DMS53 (cell line): ENCODE measurements around the gene SPACA5.
"Not testable (repeated sequence)": the region's sequence is repeated elsewhere in the genome, so short reads cannot be mapped to it uniquely, and the experiment has no call there.

ENCODE experiments used
- DNase-seq: peaks from one replicate; lab custom pipeline; 2025; lab: John Stamatoyannopoulos, UW

The SPACA5 gene

DNA sequence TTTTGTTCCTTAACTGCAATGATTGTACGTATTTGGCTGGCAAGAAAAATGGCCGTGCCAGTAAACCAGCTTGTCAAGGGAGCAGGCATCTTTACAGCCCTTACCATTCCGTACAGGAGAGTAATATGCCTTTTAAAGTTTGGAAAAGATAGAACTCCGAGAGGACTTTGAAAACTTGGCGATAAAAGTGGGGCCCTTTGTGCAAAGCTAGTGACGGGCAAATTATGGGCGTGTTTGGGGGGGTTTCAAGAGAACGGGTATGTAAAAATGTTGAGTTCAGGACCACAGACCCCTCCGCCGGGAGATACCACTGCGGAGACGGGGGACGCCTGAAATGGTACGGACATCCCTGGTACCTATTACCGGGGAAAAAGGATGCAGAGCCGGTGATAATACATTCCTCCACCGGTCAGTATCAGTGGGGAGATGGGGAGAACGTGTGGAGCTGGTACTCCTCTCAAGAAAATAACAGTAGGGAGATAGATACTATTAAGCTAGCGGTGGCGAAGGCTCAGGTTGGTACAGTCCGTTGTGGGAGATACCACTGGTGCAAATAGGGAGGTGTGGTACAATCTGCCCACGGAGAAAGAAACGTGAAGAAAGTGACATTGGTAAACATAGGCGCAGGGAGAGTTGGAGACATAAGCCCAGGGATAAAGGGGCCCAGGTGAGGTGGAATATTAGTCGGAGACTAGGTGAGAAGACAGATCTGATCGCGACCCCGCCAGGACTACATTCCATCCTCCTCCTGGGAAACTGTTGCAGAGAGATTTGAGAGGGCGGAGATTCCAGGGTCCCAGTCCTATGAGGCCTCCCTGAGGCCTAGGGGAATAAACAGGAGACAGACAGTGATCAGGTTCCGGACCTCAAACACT is 14.5 kb downstream of the SPACA5 start:
- peak; percentile 92 for DNase-seq

DNA sequence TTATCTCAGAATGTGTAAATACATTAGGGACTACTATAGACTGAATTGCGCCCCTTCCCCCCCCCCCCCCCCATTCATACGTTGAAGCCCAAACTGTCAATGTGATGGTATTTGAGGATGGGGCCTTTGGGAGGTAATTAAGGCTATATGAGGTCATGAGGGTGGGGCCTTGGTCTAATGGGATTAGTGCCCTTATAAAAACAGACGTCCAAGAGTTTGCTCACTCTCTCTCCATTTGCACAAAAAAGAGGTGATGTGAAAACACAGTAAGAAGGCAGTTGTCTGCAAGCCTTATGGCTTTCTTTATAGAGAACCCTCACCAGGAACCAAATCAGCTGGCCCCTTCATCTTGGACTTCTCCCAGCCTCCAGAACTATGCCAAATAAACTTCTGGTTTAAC is 15.3 kb downstream of the SPACA5 start:
- no peak for DNase-seq

DNA sequence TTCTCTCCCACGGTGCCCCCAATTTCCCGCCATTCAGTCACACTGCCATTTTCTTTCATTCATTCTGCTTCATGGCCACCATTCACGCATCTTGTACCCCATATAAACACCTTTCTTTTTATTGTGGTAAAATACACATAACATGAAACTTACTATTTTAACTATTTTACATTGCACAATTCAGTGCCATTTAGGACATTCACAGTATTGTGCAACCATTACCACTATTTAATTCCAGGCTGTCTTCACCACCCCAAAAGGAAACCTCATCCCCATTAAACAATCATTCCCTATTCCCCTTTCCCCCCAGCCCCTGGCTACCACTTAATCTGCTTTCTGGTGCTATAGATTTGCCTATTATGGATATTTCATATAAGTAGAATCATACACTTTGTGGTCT is 15.9 kb downstream of the SPACA5 start:
- no peak for DNase-seq

DNA sequence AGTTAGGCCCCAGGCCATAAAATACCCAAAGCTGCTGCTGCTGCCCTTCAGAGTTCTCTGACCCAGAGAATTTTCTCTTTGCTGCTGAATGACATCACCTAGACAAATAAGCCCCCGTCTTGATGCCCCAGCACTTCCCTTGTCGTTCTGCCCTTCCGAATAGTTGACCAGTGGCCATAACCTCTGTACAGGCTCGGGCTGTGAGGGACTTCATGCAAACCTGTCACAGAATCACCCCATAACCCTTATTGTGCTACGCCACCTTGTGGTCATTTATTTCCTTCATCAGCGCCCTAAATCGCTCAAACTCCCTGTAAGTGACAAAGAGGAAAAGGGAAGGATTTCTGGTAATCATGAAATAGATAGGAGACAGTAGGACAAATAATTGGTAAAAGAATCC is 18.8 kb downstream of the SPACA5 start:
- DNase-seq = peak; percentile 85

DNA sequence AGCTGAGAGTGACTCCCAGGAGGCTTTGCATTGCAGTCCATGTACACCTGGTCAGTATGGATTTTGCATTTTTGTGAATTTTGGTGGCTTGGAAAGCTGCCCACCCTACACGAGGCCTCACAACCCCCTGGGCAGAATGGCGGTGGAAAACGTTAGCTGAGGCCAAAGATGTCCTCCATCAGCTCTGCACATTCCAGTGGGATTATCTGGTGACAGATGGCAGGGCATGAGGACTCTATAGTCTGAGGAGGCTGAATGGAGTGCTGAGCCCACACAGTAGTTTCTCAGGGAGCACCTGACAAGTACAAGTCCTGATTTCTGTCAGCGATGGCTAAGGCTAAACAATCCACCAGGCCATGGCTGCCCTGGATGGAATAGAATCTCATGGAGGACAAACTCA is 20.8 kb downstream of the SPACA5 start:
- not testable (repeated sequence) for DNase-seq

DNA sequence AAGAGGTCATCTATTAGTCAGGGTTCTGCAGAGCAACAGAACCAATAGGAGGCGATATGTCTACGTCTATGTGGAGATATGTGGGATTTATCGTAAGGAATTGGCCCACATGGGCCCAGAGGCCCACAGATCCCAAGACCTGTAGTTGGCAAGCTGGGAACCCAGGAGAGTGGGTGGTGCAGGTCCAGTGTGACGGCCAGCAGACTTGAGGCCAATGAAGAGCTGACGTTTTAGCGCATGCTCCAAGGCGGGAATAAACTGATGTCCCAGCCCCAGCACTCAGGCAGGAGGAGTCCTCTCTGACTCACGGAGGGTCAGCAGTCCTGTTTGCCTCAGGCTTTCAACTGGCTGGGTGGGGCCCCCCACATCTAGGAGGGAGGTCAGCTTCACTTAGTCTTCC is 21.3 kb downstream of the SPACA5 start:
- DNase-seq = no peak

DNA sequence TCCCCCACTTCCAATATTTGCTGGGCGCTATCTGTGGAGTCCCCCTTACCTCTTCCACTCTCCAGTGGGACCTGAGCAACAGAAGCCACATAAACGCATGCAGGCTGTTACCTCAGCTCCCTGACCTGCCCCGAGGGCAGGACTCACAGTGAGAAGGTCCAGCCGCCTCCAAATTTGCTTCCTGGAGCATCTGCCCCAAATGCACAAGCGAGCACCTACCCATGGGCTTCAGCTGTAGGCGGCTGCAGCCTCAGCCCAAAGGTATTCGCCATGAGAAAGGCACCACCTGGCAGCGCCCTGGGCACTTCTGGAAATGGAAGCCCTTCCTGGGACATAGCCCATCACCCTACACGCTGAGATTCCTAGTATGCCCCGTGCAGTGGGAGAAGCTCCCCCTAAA is 23.4 kb downstream of the SPACA5 start:
- DNase-seq = no peak

DNA sequence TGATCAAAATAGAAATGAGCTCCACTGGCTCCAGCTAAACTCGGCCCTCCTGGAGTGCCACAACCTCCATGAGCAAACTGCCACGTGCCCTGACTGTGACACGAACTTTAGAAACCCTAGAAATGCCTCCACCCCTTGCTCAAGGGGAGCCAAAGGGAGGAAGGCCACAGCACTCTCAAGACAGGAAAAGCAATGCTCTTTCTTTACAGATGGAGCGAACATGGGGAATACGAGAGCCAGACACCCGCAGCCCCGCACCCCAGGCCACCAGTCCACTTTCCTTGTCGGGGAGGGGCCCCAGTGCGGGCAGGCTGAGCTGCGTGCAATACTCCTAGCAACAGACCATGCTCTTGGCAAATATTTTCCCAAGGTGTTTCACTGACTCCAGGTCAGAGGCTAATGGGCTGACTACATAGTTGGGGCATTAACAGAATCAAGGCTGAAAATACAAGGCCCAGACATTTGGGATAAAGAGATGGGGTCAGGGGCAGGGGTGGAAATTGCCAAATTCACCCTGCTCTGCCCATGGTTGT is 23.9 kb downstream of the SPACA5 start:
- DNase-seq = not testable (repeated sequence)

DNA sequence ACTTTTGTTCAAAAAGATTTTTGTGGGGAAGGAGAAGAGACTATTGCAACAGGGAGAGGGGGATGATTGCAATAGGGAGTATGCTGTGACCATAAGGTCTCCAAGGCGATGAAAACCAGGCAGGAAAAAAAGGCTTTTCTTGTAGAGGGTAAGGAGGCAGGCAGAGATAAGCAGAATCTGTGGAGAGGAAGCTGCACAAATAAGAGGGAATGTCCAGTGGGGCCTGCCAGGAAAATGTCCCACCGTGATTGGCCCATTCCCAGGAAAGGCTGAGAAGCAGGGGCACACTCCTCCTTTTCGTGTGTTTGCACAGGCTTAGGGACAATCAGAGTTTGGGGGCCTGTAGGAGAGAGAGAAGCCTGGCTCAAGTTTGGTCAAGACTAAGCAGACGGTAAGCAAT is 29.1 kb downstream of the SPACA5 start:
- DNase-seq = no peak

DNA sequence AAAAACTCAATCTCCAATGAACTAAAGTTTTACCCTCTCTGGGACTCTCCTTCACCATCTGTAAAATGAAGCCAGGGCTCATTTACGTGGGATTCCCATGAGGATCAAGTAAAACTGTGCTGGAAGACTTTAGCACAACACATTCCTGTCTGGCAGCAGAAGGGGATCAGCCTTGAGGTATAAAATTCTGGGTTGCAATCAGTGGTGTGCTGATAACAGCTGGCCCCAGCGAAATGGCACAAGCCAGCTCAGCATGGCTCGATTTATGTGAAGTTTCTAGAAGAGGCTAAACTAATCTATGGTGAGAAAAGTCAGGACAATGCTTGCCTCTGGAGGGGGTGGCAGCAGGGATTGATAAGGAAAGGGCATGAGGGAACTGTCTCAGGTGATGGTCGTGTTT is 36.3 kb downstream of the SPACA5 start:
- no peak for DNase-seq

DNA sequence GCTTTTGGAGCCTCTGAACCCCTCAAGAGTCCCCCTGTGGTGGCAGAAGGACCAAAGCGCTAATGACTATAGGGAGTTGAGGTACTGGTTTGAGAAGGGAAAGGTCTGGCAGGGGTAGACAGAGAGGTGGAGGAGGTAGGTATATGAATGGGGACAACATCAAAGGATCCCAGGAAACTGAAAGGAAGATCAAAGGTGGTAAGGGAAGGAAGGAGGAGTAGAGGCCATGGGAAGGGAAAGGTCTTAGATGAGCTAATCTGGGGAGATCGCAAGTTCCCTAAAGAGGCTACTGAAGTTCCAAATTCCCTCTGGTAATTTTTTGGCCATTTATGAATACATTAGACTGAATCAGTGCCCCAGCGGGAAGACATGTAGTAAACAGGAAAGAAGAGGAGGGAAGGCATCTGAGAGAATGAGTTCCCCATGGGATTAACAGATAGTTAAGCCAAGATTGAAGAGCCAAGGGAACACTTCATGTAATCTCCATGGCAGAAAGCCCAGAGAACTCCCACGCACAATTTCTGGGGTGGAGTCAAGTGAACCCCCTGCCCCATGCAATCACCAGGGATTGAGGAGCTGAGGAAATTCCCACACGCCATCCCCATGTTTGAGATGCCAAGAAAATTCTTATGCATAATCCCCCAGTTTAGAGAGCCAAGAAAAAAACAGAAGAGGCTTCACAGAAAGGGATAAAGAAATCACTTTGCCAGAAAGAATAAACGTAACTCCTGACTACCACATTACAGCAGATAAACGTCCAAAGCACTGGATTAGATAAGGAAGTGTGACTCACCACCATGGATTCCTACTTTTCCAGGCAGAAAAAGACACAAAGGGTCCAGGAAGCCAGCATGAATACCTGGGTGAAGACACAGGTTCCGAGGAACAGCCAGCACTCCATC is 38.9 kb downstream of the SPACA5 start:
- DNase-seq = no peak

DNA sequence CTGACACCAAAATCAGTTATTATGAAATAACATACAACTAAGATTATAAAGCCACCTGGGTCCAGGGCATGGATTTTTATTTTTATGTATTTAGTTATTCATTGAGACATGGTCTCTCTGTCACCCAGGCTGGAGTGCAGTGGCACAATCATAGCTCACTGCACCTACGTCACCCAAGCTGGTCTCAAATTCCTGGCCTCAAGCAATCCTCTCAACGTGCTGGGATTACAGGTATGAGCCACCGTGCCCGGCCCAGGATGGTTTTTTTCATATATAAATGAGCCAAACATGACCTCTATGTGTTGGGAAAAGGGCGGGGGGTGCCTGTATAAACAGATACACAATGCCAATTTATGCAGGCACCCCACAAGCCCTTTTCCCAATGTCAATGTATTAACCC is 40.1 kb downstream of the SPACA5 start:
- DNase-seq = no peak

DNA sequence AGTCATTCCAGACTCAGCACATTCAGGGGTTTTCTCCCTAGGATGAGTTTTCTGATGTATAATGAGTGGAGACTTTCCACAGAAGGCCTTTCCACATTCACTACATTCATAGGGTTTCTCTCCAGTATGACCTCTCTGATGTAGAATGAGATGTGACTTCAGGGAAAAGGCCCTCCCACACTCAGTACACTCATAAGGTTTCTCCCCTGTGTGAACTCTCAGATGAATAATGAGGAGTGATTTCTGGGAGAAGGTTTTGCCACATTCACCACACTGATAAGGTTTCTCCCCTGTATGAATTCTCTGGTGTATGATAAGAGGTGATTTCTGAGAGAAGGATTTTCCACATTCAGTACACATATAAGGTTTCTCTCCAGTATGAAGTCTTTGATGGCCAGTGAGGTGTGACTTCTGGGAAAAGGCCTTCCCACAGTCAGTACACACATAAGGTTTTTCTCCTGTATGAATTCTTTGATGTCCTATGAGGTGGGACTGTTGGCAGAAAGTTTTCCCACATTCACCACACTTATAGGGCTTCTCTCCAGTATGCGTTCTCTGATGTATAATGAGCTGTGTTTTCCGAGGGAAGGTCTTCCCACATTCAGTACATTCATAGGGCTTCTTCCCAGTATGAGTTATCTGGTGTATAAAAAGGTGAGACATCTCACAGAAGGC is 52.0 kb downstream of the SPACA5 start:
- no peak for DNase-seq

DNA sequence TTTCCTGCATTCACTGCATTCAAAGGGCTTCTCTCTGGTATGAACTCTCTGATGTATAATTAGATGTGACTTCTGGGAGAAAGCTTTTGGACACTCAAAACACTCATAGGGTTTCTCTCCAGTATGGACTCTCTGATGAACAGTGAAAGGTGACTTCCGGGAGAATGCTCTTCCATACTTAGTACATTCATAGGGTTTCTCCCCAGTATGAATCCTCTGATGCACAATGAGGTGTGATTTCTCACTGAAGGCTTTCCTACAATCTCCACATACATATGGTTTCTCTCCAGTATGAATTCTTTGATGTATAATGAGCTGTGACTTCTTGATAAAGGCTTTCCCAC is 52.5 kb downstream of the SPACA5 start:
- DNase-seq = no peak
